ENCODE results near the gene BUD23. TPM values are rescaled to one million over a fixed set of nuclear protein-coding genes. Genes with fewer than 3 reads are reported as not detected.
"Not testable (repeated sequence)": the region's sequence is repeated elsewhere in the genome, so short reads cannot be mapped to it uniquely, and the experiment has no call there.

BUD23 gene
- total RNA-seq, 1 experiment from 2014 or later = 173 TPM

- DNase-seq (ENCODE audit: low read depth) = no peak
Measured at GRCh38 chr7:73700581-73701134, 17.3 kb downstream of the BUD23 start.

GRCh38 chr7:73701357-73701995 is 18.1 kb downstream of the BUD23 start:
- peak; percentile 85 for DNase-seq (ENCODE audit: low read depth)

- DNase-seq (ENCODE audit: low read depth) = no peak
Measured at GRCh38 chr7:73702226-73702625, 18.8 kb downstream of the BUD23 start.

DNA sequence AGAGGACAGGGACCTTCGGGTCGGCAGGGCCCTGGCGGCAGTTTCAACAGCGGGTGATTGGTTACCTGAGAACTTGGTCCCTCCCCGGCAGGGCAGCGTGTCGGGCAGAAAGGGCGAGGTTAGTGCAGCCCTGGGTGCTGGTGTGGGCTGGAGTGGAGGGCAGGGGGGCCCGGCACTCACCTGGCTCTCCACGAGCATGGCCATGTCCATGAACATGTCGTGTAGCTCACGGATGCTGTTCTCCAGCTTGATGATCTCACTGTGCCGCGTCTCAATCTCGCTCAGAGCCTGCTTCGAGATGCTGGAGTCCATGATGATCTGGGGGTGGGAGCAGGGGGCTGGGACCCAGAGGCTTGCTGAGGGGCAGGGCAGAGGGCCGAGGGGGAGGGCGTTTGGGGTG is 19.3 kb downstream of the BUD23 start:
- DNase-seq (ENCODE audit: low read depth) = no peak

GRCh38 chr7:73703225-73703624 is 19.8 kb downstream of the BUD23 start:
- no peak for DNase-seq (ENCODE audit: low read depth)

GRCh38 chr7:73703757-73704639 is 20.6 kb downstream of the BUD23 start:
- peak; percentile 60 for DNase-seq (ENCODE audit: low read depth)

- peak; percentile 98 for DNase-seq (ENCODE audit: low read depth)
Measured at GRCh38 chr7:73704640-73705550, 21.5 kb downstream of the BUD23 start.

- peak; percentile 83 for DNase-seq (ENCODE audit: low read depth)
Measured at GRCh38 chr7:73705551-73705920, 22.1 kb downstream of the BUD23 start.

DNA sequence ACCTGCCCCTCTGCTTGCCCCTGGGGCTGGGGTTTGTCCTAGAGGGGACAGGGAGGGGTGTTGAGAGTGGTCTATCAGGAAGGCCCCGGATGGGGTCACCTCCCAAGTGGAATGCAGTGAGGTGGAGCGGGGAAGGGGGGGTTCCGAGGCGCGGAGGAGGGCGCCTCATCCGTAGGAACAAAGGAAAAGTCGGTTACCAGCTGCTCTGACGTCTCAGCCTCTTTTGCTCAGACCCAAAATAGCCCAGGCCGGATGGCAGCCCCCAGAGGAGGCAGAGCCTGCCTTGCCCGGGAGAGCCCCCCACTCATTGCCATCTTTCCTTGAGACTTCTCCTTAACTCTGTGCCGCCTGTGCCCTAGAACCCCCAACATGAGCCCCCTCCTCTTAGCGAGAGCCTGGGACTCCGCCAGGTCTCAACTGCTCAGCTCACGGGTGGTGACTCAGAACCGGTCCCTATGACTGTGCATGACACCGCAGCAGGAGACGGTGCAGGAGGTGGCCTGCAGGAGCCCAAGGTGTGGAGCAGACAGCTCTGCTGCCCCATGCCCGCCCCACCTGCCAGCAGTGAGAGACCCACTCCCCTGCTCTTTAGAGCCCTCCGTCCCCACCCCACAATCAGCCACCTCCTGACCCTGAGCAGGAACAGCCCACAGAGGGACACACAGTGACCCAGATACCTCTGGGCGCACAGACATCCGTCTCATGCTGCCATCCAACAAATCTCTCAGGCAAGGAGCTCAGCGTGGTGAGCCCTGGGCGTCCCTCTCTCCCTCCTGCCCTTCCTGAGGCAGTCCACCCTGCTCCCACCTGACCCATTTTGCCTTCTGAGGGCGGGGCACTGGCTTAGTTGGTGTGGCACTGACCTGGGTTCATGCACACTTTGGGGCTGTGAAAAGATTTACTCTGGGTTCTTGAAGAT is 23.0 kb downstream of the BUD23 start:
- DNase-seq (ENCODE audit: low read depth) = peak; percentile 97

- peak; percentile 96 for DNase-seq (ENCODE audit: low read depth)
Measured at GRCh38 chr7:73707045-73707631, 23.7 kb downstream of the BUD23 start.

GRCh38 chr7:73708961-73709549 is 25.7 kb downstream of the BUD23 start:
- no peak for DNase-seq (ENCODE audit: low read depth)

DNA sequence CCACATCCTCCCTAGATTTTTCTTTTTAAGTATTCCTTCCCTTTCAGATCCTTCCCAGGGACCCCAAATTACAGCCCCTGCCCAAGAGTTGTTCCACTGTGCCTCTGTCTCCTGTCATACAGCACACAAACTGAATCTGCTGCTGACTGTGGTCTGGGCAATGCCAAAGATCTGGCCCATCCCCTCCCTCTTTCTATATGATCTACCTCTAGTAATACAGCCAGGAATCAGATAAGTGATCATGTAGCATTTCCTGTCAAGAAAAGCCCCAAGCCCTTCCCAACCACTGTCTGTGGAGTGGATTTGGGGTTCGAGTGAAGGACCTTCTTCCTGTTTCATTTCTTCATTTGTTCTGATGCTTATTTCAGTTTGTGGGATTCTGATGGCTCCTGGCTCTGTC is 29.4 kb downstream of the BUD23 start:
- DNase-seq (ENCODE audit: low read depth) = no peak

- not testable (repeated sequence) for DNase-seq (ENCODE audit: low read depth)
Measured at GRCh38 chr7:73713319-73713718, 29.9 kb downstream of the BUD23 start.

DNA sequence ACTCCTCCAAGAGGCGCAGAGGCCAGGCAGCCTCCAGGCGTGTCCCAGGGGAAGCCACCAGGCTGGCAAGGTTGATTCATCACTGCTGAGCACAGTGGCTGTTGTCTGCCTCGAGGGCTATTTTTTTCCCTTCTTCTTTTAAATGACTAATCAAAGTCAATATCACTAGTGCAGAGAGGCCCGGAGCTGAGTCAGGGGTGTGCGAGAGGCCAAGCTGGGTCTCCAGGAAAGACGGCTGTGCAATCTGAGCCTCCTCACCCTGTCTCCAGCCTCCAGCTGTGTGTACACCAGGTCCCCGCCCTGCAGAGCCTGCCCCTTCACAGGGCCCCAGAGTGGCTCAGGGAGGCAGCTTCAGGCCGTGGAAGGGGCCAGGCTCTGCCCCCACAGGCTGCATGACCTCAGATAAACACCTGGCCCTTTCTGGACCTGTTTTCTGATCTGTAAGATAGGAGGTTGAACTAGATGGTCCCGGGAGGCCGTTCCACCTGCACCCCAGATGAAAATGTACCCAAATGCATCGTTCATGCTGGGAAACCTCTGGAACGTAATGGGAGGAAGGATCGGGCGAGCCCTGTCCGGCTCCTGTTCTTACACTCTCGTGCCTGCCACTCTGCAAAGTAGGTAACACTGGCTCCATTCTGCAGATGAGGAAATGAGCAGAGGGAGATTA is 32.4 kb downstream of the BUD23 start:
- DNase-seq (ENCODE audit: low read depth) = peak; percentile 100

DNA sequence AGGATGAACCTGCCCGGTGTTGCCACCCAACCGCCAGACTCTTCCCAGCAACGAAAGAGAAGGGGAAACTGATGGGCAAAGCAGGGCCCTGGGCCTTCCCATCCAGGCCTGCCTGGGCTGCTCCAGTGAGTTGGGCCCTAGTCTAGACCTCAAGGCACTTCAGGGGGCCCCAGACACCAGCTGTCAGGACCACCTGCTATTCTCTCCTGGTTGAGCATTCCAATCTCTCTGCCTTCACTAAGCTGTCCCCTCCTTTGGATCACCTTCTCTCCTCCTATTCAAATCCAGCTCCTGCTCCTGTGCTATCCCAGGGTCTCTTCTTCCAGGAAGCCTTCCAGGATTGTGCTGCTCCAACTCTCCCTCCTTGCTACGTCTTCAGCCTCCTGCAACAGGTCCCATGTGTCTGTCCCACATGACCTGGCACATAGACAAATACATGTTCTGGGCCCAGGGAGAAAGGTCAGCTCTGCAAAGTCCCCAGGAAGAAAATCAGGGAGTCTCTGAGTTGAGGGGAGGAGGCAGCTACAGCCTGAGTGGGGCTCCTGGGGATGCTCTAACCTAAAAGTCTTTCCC is 33.0 kb downstream of the BUD23 start:
- DNase-seq (ENCODE audit: low read depth) = no peak

DNA sequence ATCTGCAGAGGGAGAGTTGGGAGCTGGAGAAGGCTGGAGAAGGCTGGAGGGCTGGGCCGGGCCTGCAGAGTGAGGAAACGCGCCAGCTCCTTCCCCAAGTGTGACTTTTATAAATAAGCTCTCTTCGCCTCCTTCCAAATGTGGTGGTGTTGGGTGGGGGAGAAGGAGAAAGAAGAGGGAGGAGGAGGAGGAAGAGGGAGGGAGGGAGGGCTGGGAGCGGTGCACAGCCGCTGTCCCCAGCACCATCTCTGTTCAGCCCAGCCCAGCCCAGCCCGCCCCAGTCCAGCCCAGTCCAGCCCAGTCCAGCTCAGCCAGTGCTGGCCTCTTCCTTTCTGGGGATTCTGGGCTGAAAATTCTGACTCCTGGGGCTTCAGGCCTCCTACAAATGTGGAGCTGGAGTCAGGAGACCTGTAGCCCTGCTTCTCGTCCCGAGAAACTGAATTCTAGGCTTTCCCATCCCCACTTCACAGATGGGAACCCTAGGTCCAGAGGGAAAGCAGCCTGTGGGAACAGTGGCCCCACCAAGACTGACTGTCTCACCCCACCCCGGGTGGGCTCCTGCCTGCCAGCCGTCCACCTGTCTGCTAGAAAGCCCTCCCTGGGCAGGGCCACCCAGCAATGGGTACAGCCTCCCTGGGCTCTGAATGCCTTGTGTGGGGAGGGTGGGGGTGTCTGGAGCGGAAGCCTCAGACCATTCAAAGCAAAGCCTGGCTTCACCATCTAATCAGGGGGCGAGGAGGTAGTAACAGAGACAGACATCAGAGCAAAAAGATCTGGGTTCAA is 33.8 kb downstream of the BUD23 start:
- DNase-seq (ENCODE audit: low read depth) = peak; percentile 65

DNA sequence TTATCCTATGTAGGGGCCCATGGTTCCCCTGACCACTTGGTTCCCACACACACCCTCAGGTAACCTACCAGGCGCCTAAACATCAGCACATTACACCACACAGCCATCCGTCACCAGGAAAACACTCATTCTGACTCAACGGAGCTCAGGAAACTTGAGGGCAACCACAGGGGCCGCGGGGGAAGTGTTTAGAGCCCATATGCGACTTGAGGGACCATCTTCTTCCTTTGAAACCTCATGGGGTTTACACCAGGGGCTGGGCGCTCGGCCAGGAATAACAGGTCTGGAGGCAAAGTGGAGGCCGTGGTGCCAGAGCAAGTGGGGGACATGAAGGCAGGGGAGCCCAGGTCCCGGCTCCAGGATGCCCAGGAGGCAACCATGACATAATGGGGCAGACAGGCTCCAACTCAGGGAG is 34.6 kb downstream of the BUD23 start:
- DNase-seq (ENCODE audit: low read depth) = peak; percentile 100

DNA sequence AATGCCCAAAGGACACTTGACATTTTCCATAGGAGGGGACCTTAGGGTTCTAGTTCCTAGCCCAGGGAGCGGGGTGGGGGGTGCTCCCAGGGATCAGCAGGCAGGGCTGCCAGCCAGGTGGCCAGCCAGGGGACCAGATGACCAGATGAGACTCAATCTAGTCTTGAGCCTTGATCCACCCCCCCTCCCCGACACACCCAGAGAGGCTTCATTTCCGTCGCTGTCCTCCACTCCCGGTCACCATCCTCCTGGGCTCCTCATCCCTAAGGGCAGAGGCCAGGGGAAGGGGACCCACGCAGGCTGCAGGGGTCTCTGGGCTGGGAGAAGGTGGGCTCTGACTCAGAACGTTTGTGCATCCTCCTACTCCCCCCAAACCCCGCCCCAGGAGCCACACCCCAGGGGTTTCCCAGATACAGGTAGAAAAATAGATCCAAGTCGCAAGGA is 35.1 kb downstream of the BUD23 start:
- DNase-seq (ENCODE audit: low read depth) = no peak
